Skeletal muscle satellite cell (primary cell): ENCODE data around the gene ATP8A2.
"Not testable (repeated sequence)": the region's sequence is repeated elsewhere in the genome, so short reads cannot be mapped to it uniquely, and the experiment has no call there.

Source experiments
- H3K27me3 ChIP-seq: 2 replicates; pipeline ENCODE4 v1.7.0; 2013; ENCODE audit warnings: low read length; ENCODE audit not compliant: control insufficient read depth, insufficient read depth
- H3K36me3 ChIP-seq: 2 replicates; pipeline ENCODE4 v1.7.0; 2013; ENCODE audit warnings: mild to moderate bottlenecking, control low read depth, low read length; ENCODE audit not compliant: insufficient read depth
- H3K4me1 ChIP-seq: 2 replicates; pipeline ENCODE4 v1.7.0; 2013; ENCODE audit warnings: low read length; ENCODE audit not compliant: control insufficient read depth, insufficient read depth
- H3K4me2 ChIP-seq: 2 replicates; pipeline ENCODE4 v1.7.0; 2013; ENCODE audit warnings: mild to moderate bottlenecking, low read length
- H3K4me3 ChIP-seq: 2 replicates; pipeline ENCODE4 v1.7.0; 2013; ENCODE audit warnings: low read length
- H3K9ac ChIP-seq: 2 replicates; pipeline ENCODE4 v1.7.0; 2013; ENCODE audit warnings: mild to moderate bottlenecking, low read depth, low read length, moderate library complexity
- H3K9me3 ChIP-seq: replicated peaks from 2 replicates; pipeline ENCODE4 v1.7.0; 2013; ENCODE audit warnings: mild to moderate bottlenecking, control low read depth, low read length

Gene ATP8A2

GRCh38 chr13:25360443-25360842 lies 11.3 kb upstream of the ATP8A2 start:
- H3K9me3 ChIP-seq, H3K4me1 ChIP-seq: not testable (repeated sequence)

GRCh38 chr13:25365720-25366235 lies 6.0 kb upstream of the ATP8A2 start:
- H3K4me3 ChIP-seq: no peak overlapping the region
- H3K27me3 ChIP-seq: peaks cover 30% of the 10 kb centered on the region
- no peaks in the 10 kb centered on the region for H3K9me3 ChIP-seq
- H3K4me1 ChIP-seq: no peaks in the 10 kb centered on the region
- no peak overlapping the region for H3K9ac ChIP-seq
- H3K36me3 ChIP-seq: no peaks in the 10 kb centered on the region
- H3K4me2 ChIP-seq: no peak overlapping the region

More at GRCh38 chr13:25360443-25360842, 11.3 kb upstream of the ATP8A2 start:
- not testable (repeated sequence) for H3K4me2 ChIP-seq, H3K36me3 ChIP-seq, H3K9ac ChIP-seq, H3K4me3 ChIP-seq
- peaks cover 18% of the 10 kb centered on the region for H3K27me3 ChIP-seq

DNA sequence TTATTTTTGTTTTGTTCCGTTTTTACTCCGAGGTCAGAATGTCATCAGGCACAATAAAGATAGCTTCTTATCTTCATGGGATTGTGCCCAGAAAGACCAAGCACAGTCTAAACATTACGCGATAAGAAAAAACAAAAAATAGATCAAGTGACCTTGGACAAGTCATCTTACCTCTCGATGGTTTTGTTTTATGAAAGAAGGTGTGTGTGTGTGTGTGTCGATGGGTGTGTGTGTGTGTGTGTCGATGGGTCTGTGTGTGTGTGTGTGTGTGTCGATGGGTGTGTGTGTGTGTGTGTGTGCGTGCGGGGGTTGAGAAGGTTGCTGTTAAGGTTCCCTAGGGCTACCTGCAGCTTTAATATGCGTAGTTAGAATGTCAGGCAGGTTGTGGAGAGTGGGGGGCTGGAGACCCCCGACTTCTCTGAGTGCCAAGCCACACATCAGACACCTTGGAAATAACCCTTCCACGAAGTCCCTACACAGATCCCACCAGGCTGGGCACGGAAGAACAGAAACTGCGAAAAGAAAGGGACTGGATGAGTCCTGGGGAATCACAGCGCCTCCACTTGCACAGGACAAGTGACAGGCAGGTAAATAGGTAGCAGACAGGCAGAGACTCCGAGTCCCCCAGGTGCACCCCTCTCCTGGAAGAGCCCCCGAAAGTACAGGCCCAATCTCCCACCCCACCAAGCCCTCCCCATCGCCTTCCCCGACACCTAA lies 458 bp upstream of the ATP8A2 start:
- H3K9ac ChIP-seq: no peak overlapping the region
- H3K36me3 ChIP-seq: no peaks in the 10 kb centered on the region
- peak overlapping the region; percentile 59 for H3K4me3 ChIP-seq
- peak overlapping the region; percentile 78 for H3K4me2 ChIP-seq
- H3K4me1 ChIP-seq: peaks cover 7% of the 10 kb centered on the region
- H3K9me3 ChIP-seq: no peaks in the 10 kb centered on the region
- peaks cover 70% of the 10 kb centered on the region for H3K27me3 ChIP-seq

- H3K36me3 ChIP-seq: no peaks in the 10 kb centered on the region
- H3K9ac ChIP-seq: no peak overlapping the region
- H3K4me3 ChIP-seq: peak overlapping the region; percentile 59
- H3K27me3 ChIP-seq: peaks cover 78% of the 10 kb centered on the region
- H3K9me3 ChIP-seq: no peaks in the 10 kb centered on the region
- H3K4me1 ChIP-seq: peaks cover 7% of the 10 kb centered on the region
- H3K4me2 ChIP-seq: peak overlapping the region; percentile 78
Observed at GRCh38 chr13:25372284-25373081, 709 bp downstream of the ATP8A2 start.

DNA sequence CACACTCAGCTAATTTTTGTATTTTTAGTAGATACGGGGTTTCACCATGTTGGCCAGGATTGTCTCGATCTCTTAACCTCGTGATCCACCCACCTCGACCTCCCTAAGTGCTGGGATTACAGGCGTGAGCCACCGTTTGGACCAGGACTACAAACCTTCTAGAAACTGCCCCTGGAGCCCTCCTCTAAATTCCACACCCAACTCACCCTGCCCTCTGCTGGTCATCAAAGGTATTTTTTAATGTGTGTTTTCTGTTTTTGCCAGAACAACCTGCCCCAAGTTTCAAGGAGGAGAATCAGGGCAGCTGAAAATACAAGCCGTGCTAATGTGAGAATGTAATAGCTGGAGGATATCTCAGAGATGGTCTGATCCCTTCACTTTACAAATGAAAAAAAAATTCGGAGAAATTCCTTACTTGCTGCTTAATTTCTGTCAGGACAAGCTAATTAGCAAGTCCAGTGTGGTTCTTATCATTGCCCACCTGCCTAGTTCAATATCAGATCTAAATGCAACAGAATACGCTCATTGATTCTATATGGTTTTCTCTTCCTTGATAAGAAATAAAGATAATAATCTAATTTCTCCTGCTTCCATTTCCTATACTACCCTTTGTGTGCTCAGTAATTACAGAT lies 4.1 kb downstream of the ATP8A2 start:
- Histone ChIP-seq H3K27me3 (peaks cover 64% of the 10 kb centered on the region), H3K9ac (no peak overlapping the region), H3K4me1 (peaks cover 7% of the 10 kb centered on the region), H3K9me3 (no peaks in the 10 kb centered on the region), H3K4me2 (no peak overlapping the region), H3K36me3 (no peaks in the 10 kb centered on the region), H3K4me3 (no peak overlapping the region)

GRCh38 chr13:25377244-25377962 lies 5.6 kb downstream of the ATP8A2 start:
- no peak overlapping the region for H3K4me3 ChIP-seq
- H3K4me1 ChIP-seq: peaks cover 5% of the 10 kb centered on the region
- H3K9ac ChIP-seq: no peak overlapping the region
- H3K9me3 ChIP-seq: no peaks in the 10 kb centered on the region
- no peak overlapping the region for H3K4me2 ChIP-seq
- no peaks in the 10 kb centered on the region for H3K36me3 ChIP-seq
- H3K27me3 ChIP-seq: peaks cover 63% of the 10 kb centered on the region

GRCh38 chr13:25378528-25378927 lies 6.8 kb downstream of the ATP8A2 start:
- Histone ChIP-seq H3K9me3 (no peaks in the 10 kb centered on the region), H3K4me2 (no peak overlapping the region), H3K9ac (no peak overlapping the region), H3K4me3 (no peak overlapping the region), H3K36me3 (no peaks in the 10 kb centered on the region), H3K27me3 (peaks cover 51% of the 10 kb centered on the region), H3K4me1 (no peaks in the 10 kb centered on the region)

DNA sequence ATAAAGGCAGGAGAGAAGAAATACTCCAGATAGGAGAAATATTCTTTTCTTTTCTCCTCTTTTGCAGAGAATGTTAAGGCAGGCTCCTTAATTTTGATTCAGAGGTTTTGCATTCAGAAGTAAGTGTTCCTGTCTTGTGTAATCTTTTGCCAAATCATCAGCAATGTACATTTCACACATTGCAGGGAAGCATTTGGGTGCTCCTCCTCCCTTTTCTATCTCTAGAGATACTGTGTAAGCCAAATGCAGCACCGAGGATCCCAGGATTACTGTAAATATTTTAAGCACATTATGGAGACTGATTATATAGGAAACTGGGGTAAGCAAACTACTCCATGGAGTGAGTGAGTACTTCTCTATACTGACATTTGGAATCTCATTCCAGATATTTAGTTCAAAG lies 7.2 kb downstream of the ATP8A2 start:
- Histone ChIP-seq H3K4me3 (no peak overlapping the region), H3K36me3 (no peaks in the 10 kb centered on the region), H3K4me2 (no peak overlapping the region), H3K4me1 (no peaks in the 10 kb centered on the region), H3K9me3 (no peaks in the 10 kb centered on the region), H3K27me3 (peaks cover 51% of the 10 kb centered on the region), H3K9ac (no peak overlapping the region)

- H3K4me1 ChIP-seq: no peaks in the 10 kb centered on the region
- H3K9ac ChIP-seq: no peak overlapping the region
- no peaks in the 10 kb centered on the region for H3K9me3 ChIP-seq
- no peak overlapping the region for H3K4me3 ChIP-seq
- H3K4me2 ChIP-seq: no peak overlapping the region
- peaks cover 51% of the 10 kb centered on the region for H3K27me3 ChIP-seq
- no peaks in the 10 kb centered on the region for H3K36me3 ChIP-seq
Observed at GRCh38 chr13:25380082-25380481, 8.3 kb downstream of the ATP8A2 start.

DNA sequence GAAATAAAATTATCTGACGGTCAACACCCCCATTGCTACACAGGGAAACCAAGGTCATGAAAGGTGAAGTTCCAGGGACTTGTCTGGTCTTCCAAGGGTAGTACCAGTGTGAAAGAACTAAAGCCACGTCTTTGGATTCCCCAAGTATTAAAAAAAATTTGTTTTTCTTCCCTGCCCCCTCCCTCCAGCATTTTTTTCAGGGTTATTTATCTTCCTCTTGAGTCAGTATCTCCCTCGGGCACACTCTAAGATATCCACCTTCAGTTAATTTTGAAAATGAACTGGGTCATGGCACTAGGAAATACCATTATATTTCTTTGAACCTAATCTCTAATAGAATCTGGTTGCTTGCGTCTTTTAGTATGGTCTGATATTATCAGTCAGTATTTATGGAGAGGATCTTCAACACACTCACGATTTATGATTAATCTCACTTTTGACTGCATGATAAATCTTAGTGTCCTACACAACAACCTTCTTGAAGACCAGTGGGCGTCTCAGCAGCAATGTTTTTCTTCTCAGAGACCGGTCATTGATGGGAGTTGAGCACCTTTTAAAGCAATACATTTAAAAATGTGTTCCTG lies 9.1 kb downstream of the ATP8A2 start:
- H3K9ac ChIP-seq: no peak overlapping the region
- peaks cover 49% of the 10 kb centered on the region for H3K27me3 ChIP-seq
- no peaks in the 10 kb centered on the region for H3K4me1 ChIP-seq
- H3K4me2 ChIP-seq: no peak overlapping the region
- no peak overlapping the region for H3K4me3 ChIP-seq
- H3K36me3 ChIP-seq: no peaks in the 10 kb centered on the region
- H3K9me3 ChIP-seq: no peaks in the 10 kb centered on the region
